SK-N-SH treated with all-trans-retinoic acid at 6 μM for 48 hours (cell line): ENCODE data around the gene IGFL4.

Experiments
- ARNTL ChIP-seq: fragments of 450-650 bp; formaldehyde crosslinking; IDR thresholded peaks from 2 replicates; pipeline ENCODE4 v1.5.0; 2020; ENCODE audit warnings: low read depth, mild to moderate bottlenecking, moderate library complexity, borderline replicate concordance
- CREB5 ChIP-seq: fragments of 250-450 bp; sonication (Bioruptor Pico); IDR thresholded peaks from 2 replicates; pipeline ENCODE4 v1.5.1; 2020; ENCODE audit warnings: low read depth, mild to moderate bottlenecking, moderate library complexity
- ESRRG ChIP-seq: fragments of 250-450 bp; sonication (Bioruptor Pico); IDR thresholded peaks from 2 replicates; pipeline ENCODE4 v1.6.1; 2021; ENCODE audit warnings: mild to moderate bottlenecking
- PPARA ChIP-seq: fragments of 250-450 bp; sonication (Bioruptor Pico); IDR thresholded peaks from 2 replicates; pipeline ENCODE4 v1.5.0; 2020; ENCODE audit warnings: mild to moderate bottlenecking, borderline replicate concordance
- ZFP3 ChIP-seq: fragments of 250-450 bp; sonication (Bioruptor Pico); IDR thresholded peaks from 2 replicates; pipeline ENCODE4 v1.5.0; 2020; ENCODE audit warnings: mild to moderate bottlenecking, moderate library complexity

- no peak for TF ChIP-seq PPARA (CRISPR knock-in tag)
- TF ChIP-seq ESRRG = no peak
- TF ChIP-seq ARNTL (CRISPR knock-in tag) = no peak
- TF ChIP-seq CREB5 = no peak
- no peak for TF ChIP-seq ZFP3 (CRISPR knock-in tag)
Observed at GRCh38 chr19:45994998-45995714, 45.6 kb downstream of the IGFL4 start, which contains the start of gene CCDC61.
